HepG2 (cell line): ENCODE data around the gene TRMT112. TPM values are rescaled to one million over a fixed set of nuclear protein-coding genes. Genes with fewer than 3 reads are reported as not detected.

ENCODE experiments used
- ESRRA ChIP-seq: sonication (generic); formaldehyde crosslinking; IDR thresholded peaks from 2 replicates; pipeline ENCODE4 v1.5.1; 2020; ENCODE audit warnings: mild to moderate bottlenecking, low read depth, missing genetic modification reagents
- FOXA3 ChIP-seq: IDR thresholded peaks from 2 replicates; pipeline ENCODE4 v1.6.1; 2016; ENCODE audit warnings: missing genetic modification reagents, missing compliant biosample characterization
- HIVEP1 ChIP-seq: sonication (generic); formaldehyde crosslinking; IDR thresholded peaks from 2 replicates; pipeline ENCODE4 v1.4.0; 2020; ENCODE audit warnings: mild to moderate bottlenecking, missing genetic modification reagents
- MTA1 ChIP-seq: sonication (generic); formaldehyde crosslinking; IDR thresholded peaks from 2 replicates; pipeline ENCODE4 v1.4.0; 2020; ENCODE audit warnings: missing genetic modification reagents, mild to moderate bottlenecking, borderline replicate concordance
- REST ChIP-seq, 2 experiments: IDR thresholded peaks; 2 replicates each; pipeline ENCODE4 v1.6.1; 2011 to 2012; ENCODE audit warnings: low read length in 2 of 2, borderline replicate concordance in 1 of 2, low read depth in 1 of 2, mild to moderate bottlenecking in 1 of 2, moderate library complexity in 1 of 2
- SMAD3 ChIP-seq: sonication (generic); formaldehyde crosslinking; IDR thresholded peaks from 2 replicates; pipeline ENCODE4 v1.4.0; 2020; ENCODE audit warnings: missing genetic modification reagents
- ZNF318 ChIP-seq: sonication (generic); formaldehyde crosslinking; IDR thresholded peaks from 2 replicates; pipeline ENCODE4 v1.4.0; 2020; ENCODE audit warnings: mild to moderate bottlenecking, missing genetic modification reagents
- ZNF549 ChIP-seq: sonication (generic); formaldehyde crosslinking; IDR thresholded peaks from 2 replicates; pipeline ENCODE4 v1.5.0; 2020; ENCODE audit warnings: missing genetic modification reagents
- polyA plus RNA-seq, 8 experiments: library from polyadenylated mRNA; depleted of rRNA in 3 of 8; stranded (reverse) in 7 of 8; unstranded in 1 of 8; fragments of >200 nt; fragmentation: Illumina TruSeq in 4 of 8; extraction: Trizol in 4 of 8; gene quantifications; 2 replicates each; pipeline versions ENCODE4 v1.2.1 to v1.2.3, GENCODE V29; 2011 to 2016; ENCODE audit warnings: low read depth in 4 of 8, missing spikeins in 1 of 8, mixed read lengths in 1 of 8; ENCODE audit not compliant: insufficient read depth in 1 of 8
- total RNA-seq, 5 experiments: library from RNA; depleted of rRNA; stranded (reverse); fragments of >200 nt; fragmentation: Illumina TruSeq; extraction: Trizol; gene quantifications; 2 replicates each; pipeline ENCODE4 v1.2.3, GENCODE V29; 2016; ENCODE audit warnings: low read depth in 1 of 5
- TF ChIP-seq, protein P1 (sequence below): sonication (generic); formaldehyde crosslinking; IDR thresholded peaks from 2 replicates; pipeline ENCODE4 v1.4.0; 2020; ENCODE audit warnings: missing genetic modification reagents
- TF ChIP-seq, protein P2 (sequence below): IDR thresholded peaks from 2 replicates; pipeline ENCODE4 v1.6.1; 2016

Gene TRMT112
- total and polyA plus RNA-seq, 2 of the 13 experiments (the other 11 are each of a cell fraction or from before 2014, with no cell fraction given), result 186 to 409 TPM

GRCh38 chr11:64269540-64270220, 47.7 kb downstream of the TRMT112 start (continued):
- TF ChIP-seq, protein P1, sequence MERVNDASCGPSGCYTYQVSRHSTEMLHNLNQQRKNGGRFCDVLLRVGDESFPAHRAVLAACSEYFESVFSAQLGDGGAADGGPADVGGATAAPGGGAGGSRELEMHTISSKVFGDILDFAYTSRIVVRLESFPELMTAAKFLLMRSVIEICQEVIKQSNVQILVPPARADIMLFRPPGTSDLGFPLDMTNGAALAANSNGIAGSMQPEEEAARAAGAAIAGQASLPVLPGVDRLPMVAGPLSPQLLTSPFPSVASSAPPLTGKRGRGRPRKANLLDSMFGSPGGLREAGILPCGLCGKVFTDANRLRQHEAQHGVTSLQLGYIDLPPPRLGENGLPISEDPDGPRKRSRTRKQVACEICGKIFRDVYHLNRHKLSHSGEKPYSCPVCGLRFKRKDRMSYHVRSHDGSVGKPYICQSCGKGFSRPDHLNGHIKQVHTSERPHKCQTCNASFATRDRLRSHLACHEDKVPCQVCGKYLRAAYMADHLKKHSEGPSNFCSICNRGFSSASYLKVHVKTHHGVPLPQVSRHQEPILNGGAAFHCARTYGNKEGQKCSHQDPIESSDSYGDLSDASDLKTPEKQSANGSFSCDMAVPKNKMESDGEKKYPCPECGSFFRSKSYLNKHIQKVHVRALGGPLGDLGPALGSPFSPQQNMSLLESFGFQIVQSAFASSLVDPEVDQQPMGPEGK (CRISPR knock-in tag), result peak; percentile 93
- no peak for TF ChIP-seq REST (IDR thresholded peaks at IDR 0.05; ENCODE audit: borderline replicate concordance in 1 of 2, low read depth in 1 of 2, low read length in 2 of 2)
- TF ChIP-seq HIVEP1 (CRISPR knock-in tag), result peak; percentile 25; the same call in 1 of the 2 replicates
- TF ChIP-seq, protein P2, sequence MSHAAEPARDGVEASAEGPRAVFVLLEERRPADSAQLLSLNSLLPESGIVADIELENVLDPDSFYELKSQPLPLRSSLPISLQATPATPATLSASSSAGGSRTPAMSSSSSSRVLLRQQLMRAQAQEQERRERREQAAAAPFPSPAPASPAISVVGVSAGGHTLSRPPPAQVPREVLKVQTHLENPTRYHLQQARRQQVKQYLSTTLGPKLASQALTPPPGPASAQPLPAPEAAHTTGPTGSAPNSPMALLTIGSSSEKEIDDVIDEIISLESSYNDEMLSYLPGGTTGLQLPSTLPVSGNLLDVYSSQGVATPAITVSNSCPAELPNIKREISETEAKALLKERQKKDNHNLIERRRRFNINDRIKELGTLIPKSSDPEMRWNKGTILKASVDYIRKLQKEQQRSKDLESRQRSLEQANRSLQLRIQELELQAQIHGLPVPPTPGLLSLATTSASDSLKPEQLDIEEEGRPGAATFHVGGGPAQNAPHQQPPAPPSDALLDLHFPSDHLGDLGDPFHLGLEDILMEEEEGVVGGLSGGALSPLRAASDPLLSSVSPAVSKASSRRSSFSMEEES (CRISPR knock-in tag), result peak; percentile 30; the same call in 1 of the 2 replicates
- peak; percentile 57; the same call in 1 of the 2 replicates for TF ChIP-seq ESRRA (CRISPR knock-in tag)
- no peak for TF ChIP-seq SMAD3 (CRISPR knock-in tag)
- TF ChIP-seq FOXA3 (CRISPR knock-in tag), result peak; percentile 61; the same call in 1 of the 2 replicates
- no peak for TF ChIP-seq MTA1 (CRISPR knock-in tag)
- no peak for TF ChIP-seq ZNF318 (CRISPR knock-in tag)
- no peak for TF ChIP-seq ZNF549
